Prostate gland (tissue), 2 donors: Measurements from ENCODE around the gene PCDHB4.
A peak's percentile ranks its signal among the peaks of the same experiment; 100 is the strongest.

Experiments used
- POLR2A ChIP-seq: fragments of 450-650 bp; IDR thresholded peaks from one replicate; pipeline ENCODE4 v1.6.1; 2016; ENCODE audit warnings: antibody characterized with exemption, mild to moderate bottlenecking
- POLR2AphosphoS5 ChIP-seq: sonication (generic); formaldehyde crosslinking; IDR thresholded peaks from one replicate; pipeline ENCODE4 v1.6.1; 2017; ENCODE audit warnings: antibody characterized with exemption
- TF ChIP-seq, protein P1 (sequence below), 4 experiments: fragments of 200-600 bp in 2 of 4; fragments of 450-650 bp in 2 of 4; sonication (generic) in 2 of 4; IDR thresholded peaks; 1 replicate in 3 of 4; 2 replicates in 1 of 4; pipeline ENCODE4 v1.5.1; 2016 to 2019; ENCODE audit warnings: antibody characterized with exemption in 4 of 4, mild to moderate bottlenecking in 2 of 4, moderate library complexity in 2 of 4

DNA sequence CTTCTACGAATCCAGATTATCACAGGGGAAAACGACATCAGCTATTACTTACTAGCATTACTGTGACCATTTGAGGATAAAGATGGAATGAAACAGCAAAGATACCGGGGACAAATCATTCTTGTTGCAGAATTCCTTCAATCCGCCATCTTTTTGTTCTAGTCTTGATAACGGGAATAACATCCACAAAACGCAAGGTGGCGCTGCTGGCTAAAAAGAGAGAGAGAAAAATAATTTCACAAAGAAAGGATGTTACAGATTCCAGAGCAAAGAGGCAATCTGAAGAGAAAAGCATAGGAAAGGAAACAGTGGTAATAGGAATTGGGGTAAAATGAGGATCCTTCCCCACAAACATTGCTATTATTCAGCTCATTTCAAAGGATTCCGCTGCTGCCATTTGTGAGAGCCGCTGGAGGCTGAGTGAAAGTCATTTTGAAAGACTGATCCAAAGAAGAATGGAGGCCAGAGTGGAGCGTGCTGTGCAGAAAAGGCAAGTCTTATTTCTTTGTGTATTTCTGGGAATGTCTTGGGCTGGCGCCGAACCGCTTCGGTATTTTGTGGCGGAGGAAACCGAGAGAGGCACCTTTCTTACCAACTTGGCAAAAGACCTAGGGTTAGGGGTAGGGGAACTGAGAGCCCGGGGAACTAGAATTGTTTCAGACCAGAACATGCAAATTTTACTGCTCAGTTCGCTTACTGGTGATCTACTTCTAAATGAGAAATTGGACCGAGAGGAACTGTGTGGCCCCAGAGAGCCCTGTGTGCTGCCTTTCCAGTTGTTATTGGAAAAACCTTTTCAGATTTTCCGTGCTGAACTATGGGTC, 51.0 kb downstream of the PCDHB4 start, which contains the start of gene PCDHB7:
- TF ChIP-seq, protein P1, sequence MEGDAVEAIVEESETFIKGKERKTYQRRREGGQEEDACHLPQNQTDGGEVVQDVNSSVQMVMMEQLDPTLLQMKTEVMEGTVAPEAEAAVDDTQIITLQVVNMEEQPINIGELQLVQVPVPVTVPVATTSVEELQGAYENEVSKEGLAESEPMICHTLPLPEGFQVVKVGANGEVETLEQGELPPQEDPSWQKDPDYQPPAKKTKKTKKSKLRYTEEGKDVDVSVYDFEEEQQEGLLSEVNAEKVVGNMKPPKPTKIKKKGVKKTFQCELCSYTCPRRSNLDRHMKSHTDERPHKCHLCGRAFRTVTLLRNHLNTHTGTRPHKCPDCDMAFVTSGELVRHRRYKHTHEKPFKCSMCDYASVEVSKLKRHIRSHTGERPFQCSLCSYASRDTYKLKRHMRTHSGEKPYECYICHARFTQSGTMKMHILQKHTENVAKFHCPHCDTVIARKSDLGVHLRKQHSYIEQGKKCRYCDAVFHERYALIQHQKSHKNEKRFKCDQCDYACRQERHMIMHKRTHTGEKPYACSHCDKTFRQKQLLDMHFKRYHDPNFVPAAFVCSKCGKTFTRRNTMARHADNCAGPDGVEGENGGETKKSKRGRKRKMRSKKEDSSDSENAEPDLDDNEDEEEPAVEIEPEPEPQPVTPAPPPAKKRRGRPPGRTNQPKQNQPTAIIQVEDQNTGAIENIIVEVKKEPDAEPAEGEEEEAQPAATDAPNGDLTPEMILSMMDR (IDR thresholded peaks at IDR 0.05) = peak in 1 of 4 experiments; percentile 11
- TF ChIP-seq POLR2A = no peak
- TF ChIP-seq POLR2AphosphoS5 = no peak
